Mesenchymal stem cell (in vitro differentiated cells and primary cell): ENCODE measurements around the gene DIP2C.

Experiments used
- DNase-seq: peaks from one replicate; pipeline ENCODE4 v3.0.0-alpha.2; 2013
- H2AFZ ChIP-seq: one replicate; pipeline ENCODE4 v1.6.1; 2013; ENCODE audit warnings: low read depth, mild to moderate bottlenecking, control low read depth, inconsistent platforms, low read length, moderate library complexity
- H2AK5ac ChIP-seq: 2 replicates; pipeline ENCODE4 v1.6.1; 2013; ENCODE audit warnings: low read length, moderate library complexity, mild to moderate bottlenecking, inconsistent platforms; ENCODE audit not compliant: severe bottlenecking
- H2BK120ac ChIP-seq: one replicate; pipeline ENCODE4 v1.6.1; 2013; ENCODE audit warnings: low read depth, mild to moderate bottlenecking, inconsistent platforms, low read length, moderate library complexity
- H2BK12ac ChIP-seq, 2 experiments: one replicate each; pipeline ENCODE4 v1.6.1; 2013; ENCODE audit warnings: inconsistent platforms in 2 of 2, low read length in 2 of 2, mild to moderate bottlenecking in 2 of 2, moderate library complexity in 2 of 2, control low read depth in 1 of 2
- H2BK15ac ChIP-seq: one replicate; pipeline ENCODE4 v1.6.1; 2013; ENCODE audit warnings: mild to moderate bottlenecking, low read depth, inconsistent platforms; ENCODE audit not compliant: poor library complexity, severe bottlenecking
- H2BK5ac ChIP-seq: 2 replicates; pipeline ENCODE4 v1.6.1; 2013; ENCODE audit warnings: low read depth, mild to moderate bottlenecking, low read length, control low read depth, inconsistent platforms; ENCODE audit not compliant: poor library complexity, severe bottlenecking
- H3K14ac ChIP-seq, 2 experiments: one replicate each; pipeline ENCODE4 v1.6.1; 2013; ENCODE audit warnings: inconsistent platforms in 2 of 2, low read length in 2 of 2, control low read depth in 1 of 2, mild to moderate bottlenecking in 1 of 2, moderate library complexity in 1 of 2
- H3K18ac ChIP-seq, 2 experiments: one replicate each; pipeline ENCODE4 v1.6.1; 2013; ENCODE audit warnings: inconsistent platforms in 2 of 2, low read length in 2 of 2, control low read depth in 1 of 2, low read depth in 1 of 2, mild to moderate bottlenecking in 1 of 2
- H3K23ac ChIP-seq, 2 experiments: one replicate each; pipeline ENCODE4 v1.6.1; 2013; ENCODE audit warnings: inconsistent platforms in 2 of 2, low read length in 2 of 2, mild to moderate bottlenecking in 2 of 2, moderate library complexity in 2 of 2, control low read depth in 1 of 2
- H3K27ac ChIP-seq: 2 replicates; pipeline ENCODE4 v1.5.1; 2013; ENCODE audit warnings: mild to moderate bottlenecking, moderate library complexity, low read length, control low read depth, inconsistent platforms; ENCODE audit not compliant: poor library complexity, severe bottlenecking
- H3K27me3 ChIP-seq, 2 experiments: 2 replicates each; pipeline versions ENCODE4 v1.6.1 to v1.7.0; 2013; ENCODE audit warnings: low read length in 2 of 2, mild to moderate bottlenecking in 2 of 2, moderate library complexity in 2 of 2, control low read depth in 1 of 2, inconsistent platforms in 1 of 2; ENCODE audit not compliant: control insufficient read depth in 1 of 2, insufficient read depth in 1 of 2
- H3K36me3 ChIP-seq, 2 experiments: 2 replicates each; pipeline versions ENCODE4 v1.6.1 to v1.7.0; 2013; ENCODE audit warnings: low read length in 2 of 2, control low read depth in 1 of 2, inconsistent platforms in 1 of 2, low read depth in 1 of 2, mild to moderate bottlenecking in 1 of 2; ENCODE audit not compliant: insufficient read depth in 2 of 2, control insufficient read depth in 1 of 2
- H3K4ac ChIP-seq, 2 experiments: one replicate each; pipeline ENCODE4 v1.6.1; 2013; ENCODE audit warnings: inconsistent platforms in 2 of 2, low read length in 2 of 2, mild to moderate bottlenecking in 2 of 2, moderate library complexity in 2 of 2, control low read depth in 1 of 2, low read depth in 1 of 2
- H3K4me1 ChIP-seq: 2 replicates; pipeline ENCODE4 v1.6.1; 2013; ENCODE audit warnings: low read depth, low read length, control low read depth; ENCODE audit not compliant: control insufficient read depth, insufficient read depth
- H3K4me2 ChIP-seq: 2 replicates; pipeline ENCODE4 v1.6.1; 2013; ENCODE audit warnings: low read length, mild to moderate bottlenecking, inconsistent platforms; ENCODE audit not compliant: poor library complexity, severe bottlenecking
- H3K4me3 ChIP-seq, 2 experiments: 2 replicates each; pipeline versions ENCODE4 v1.5.1 to v1.7.0; 2013; ENCODE audit warnings: low read length in 2 of 2, mild to moderate bottlenecking in 2 of 2, control low read depth in 1 of 2, low read depth in 1 of 2; ENCODE audit not compliant: insufficient read depth in 1 of 2
- H3K79me1 ChIP-seq: replicated peaks from 2 replicates; pipeline ENCODE4 v1.6.1; 2013; ENCODE audit warnings: mild to moderate bottlenecking, control low read depth, low read length, inconsistent platforms; ENCODE audit not compliant: poor library complexity, severe bottlenecking
- H3K9ac ChIP-seq: 2 replicates; pipeline ENCODE4 v1.7.0; 2013; ENCODE audit warnings: mild to moderate bottlenecking, low read length, moderate library complexity
- H3K9me3 ChIP-seq: 2 replicates; pipeline ENCODE4 v1.7.0; 2013; ENCODE audit warnings: mild to moderate bottlenecking, low read length; ENCODE audit not compliant: control insufficient read depth
- H4K8ac ChIP-seq: one replicate; pipeline ENCODE4 v1.6.1; 2013; ENCODE audit warnings: inconsistent platforms, mild to moderate bottlenecking, low read length, moderate library complexity
- H4K91ac ChIP-seq: one replicate; pipeline ENCODE4 v1.6.1; 2013; ENCODE audit warnings: mild to moderate bottlenecking, low read length, inconsistent platforms
- WGBS: methylation state at CpG from one replicate; pipeline ENCODE4 v1.1.7; 2013; ENCODE audit warnings: mixed read lengths; 5-methylcytosine and 5-hydroxymethylcytosine counted together

Gene DIP2C

GRCh38 chr10:575402-576129 lies 113.9 kb downstream of the DIP2C start:
- H3K79me1 ChIP-seq, result peaks cover 36% of the 10 kb centered on the region
- H3K9ac ChIP-seq, result peak overlapping the region; percentile 40
- H2AFZ ChIP-seq, result no peak overlapping the region
- H2BK12ac ChIP-seq, result peak overlapping the region in 1 of 2 experiments; percentile 4
- H3K14ac ChIP-seq, result no peak overlapping the region
- no peak overlapping the region for H2BK120ac ChIP-seq
- no peak overlapping the region for H4K91ac ChIP-seq
- peak overlapping the region in 1 of 2 experiments; percentile 62 for H3K4me3 ChIP-seq
- H4K8ac ChIP-seq, result no peak overlapping the region
- no peak overlapping the region for H2BK15ac ChIP-seq
- H3K4ac ChIP-seq, result no peak overlapping the region
- H3K4me2 ChIP-seq, result no peak overlapping the region
- no peaks in the 10 kb centered on the region for H3K9me3 ChIP-seq
- no peak overlapping the region for H2AK5ac ChIP-seq
- H3K23ac ChIP-seq, result no peak overlapping the region
- 94% methylated on average over 16 of the region's 16 CpGs for WGBS
- H3K27me3 ChIP-seq, result no peaks in the 10 kb centered on the region
- H3K4me1 ChIP-seq, result peaks cover 12% of the 10 kb centered on the region
- peaks cover 0 to 2% of the 10 kb centered on the region in 2 experiments for H3K36me3 ChIP-seq
- H3K18ac ChIP-seq, result no peak overlapping the region
- no peak overlapping the region for H2BK5ac ChIP-seq
- DNase-seq, result no peak
- no peak overlapping the region for H3K27ac ChIP-seq

- Histone ChIP-seq H3K79me1 (peaks cover 47% of the 10 kb centered on the region), H2AFZ (no peak overlapping the region), H3K4ac (no peak overlapping the region), H3K9ac (no peak overlapping the region), H3K27ac (no peak overlapping the region), H3K27me3 (no peaks in the 10 kb centered on the region), H3K9me3 (peaks cover 9% of the 10 kb centered on the region), H3K14ac (no peak overlapping the region), H3K4me3 (no peak overlapping the region), H3K4me1 (peaks cover 17% of the 10 kb centered on the region), H4K8ac (no peak overlapping the region), H4K91ac (no peak overlapping the region), H2AK5ac (no peak overlapping the region), H3K4me2 (no peak overlapping the region), H2BK5ac (no peak overlapping the region), H3K18ac (no peak overlapping the region), H2BK15ac (no peak overlapping the region), H2BK120ac (no peak overlapping the region), H2BK12ac (no peak overlapping the region), H3K36me3 (peaks cover 0 to 2% of the 10 kb centered on the region in 2 experiments), H3K23ac (no peak overlapping the region)
- 87% methylated on average over 12 of the region's 12 CpGs for WGBS
- DNase-seq, result no peak
These were observed 116.8 kb downstream of the DIP2C start for GRCh38 chr10:572696-573095.

- Histone ChIP-seq H3K18ac (no peak overlapping the region), H2BK12ac (no peak overlapping the region), H2BK5ac (no peak overlapping the region), H3K9me3 (peaks cover 9% of the 10 kb centered on the region), H3K4me3 (no peak overlapping the region), H2AFZ (no peak overlapping the region), H3K36me3 (peaks cover 0 to 2% of the 10 kb centered on the region in 2 experiments), H3K23ac (no peak overlapping the region), H3K79me1 (peaks cover 50% of the 10 kb centered on the region), H2BK15ac (no peak overlapping the region), H3K4me2 (no peak overlapping the region), H3K27ac (no peak overlapping the region), H2BK120ac (no peak overlapping the region), H3K27me3 (no peaks in the 10 kb centered on the region), H4K8ac (no peak overlapping the region), H3K14ac (no peak overlapping the region), H2AK5ac (no peak overlapping the region), H3K4me1 (peaks cover 17% of the 10 kb centered on the region), H3K4ac (no peak overlapping the region), H3K9ac (no peak overlapping the region), H4K91ac (no peak overlapping the region)
- 95% methylated on average over 20 of the region's 21 CpGs for WGBS
- no peak for DNase-seq
These were observed 117.6 kb downstream of the DIP2C start for GRCh38 chr10:571688-572451.

GRCh38 chr10:571166-571565 lies 118.3 kb downstream of the DIP2C start:
- no peak overlapping the region for H4K8ac ChIP-seq
- no peak overlapping the region for H3K4me3 ChIP-seq
- H3K18ac ChIP-seq, result no peak overlapping the region
- H3K9me3 ChIP-seq, result peaks cover 9% of the 10 kb centered on the region
- H2BK15ac ChIP-seq, result no peak overlapping the region
- no peak overlapping the region for H3K27ac ChIP-seq
- H2AK5ac ChIP-seq, result no peak overlapping the region
- no peak overlapping the region for H3K23ac ChIP-seq
- H3K4ac ChIP-seq, result no peak overlapping the region
- no peaks in the 10 kb centered on the region for H3K27me3 ChIP-seq
- 88% methylated on average over 13 of the region's 13 CpGs for WGBS
- H2BK12ac ChIP-seq, result no peak overlapping the region
- no peak overlapping the region for H2AFZ ChIP-seq
- H3K9ac ChIP-seq, result no peak overlapping the region
- no peak for DNase-seq
- peaks cover 18% of the 10 kb centered on the region for H3K4me1 ChIP-seq
- H3K4me2 ChIP-seq, result no peak overlapping the region
- H3K36me3 ChIP-seq, result peaks cover 0 to 7% of the 10 kb centered on the region in 2 experiments
- H2BK120ac ChIP-seq, result no peak overlapping the region
- no peak overlapping the region for H2BK5ac ChIP-seq
- no peak overlapping the region for H3K14ac ChIP-seq
- peaks cover 50% of the 10 kb centered on the region for H3K79me1 ChIP-seq
- no peak overlapping the region for H4K91ac ChIP-seq
